Measurements from ENCODE around the gene PRRT1. TPM values are rescaled to one million over a fixed set of nuclear protein-coding genes. Genes with fewer than 3 reads are reported as not detected.
A peak's percentile ranks its signal among the peaks of the same experiment; 100 is the strongest.

PRRT1 gene
- total and polyA plus RNA-seq, 12 donors: 0.17 to 2.9 (median 0.69) TPM

- intact Hi-C loops (cut with DNase I): loop anchor here in 4 of 10 donors (10.0 kb wide), 2 partner anchors 45 to 1035 kb away; partner anchors contain the start of genes ATF6B (in 3 of the 4), HSD17B8 (in 1 of the 4), RING1 (in 1 of the 4) and RXRB (in 1 of the 4)
- no peaks in the 10 kb centered on the region for H3K27me3 ChIP-seq
- DNase-seq (no peak), ATAC-seq (no peak)
- H3K4me3 ChIP-seq: no peak overlapping the region
- TF ChIP-seq CTCF (IDR thresholded peaks at IDR 0.05): no peak
- H3K9me3 ChIP-seq: no peaks in the 10 kb centered on the region
- H3K27ac ChIP-seq: peak overlapping the region in 1 of 10 donors; percentile 31
- 91% methylated on average over 11 of the region's 11 CpGs for WGBS, 2 donors
- peaks cover 0 to 60% (median 17%) of the 10 kb centered on the region in 9 donors for H3K36me3 ChIP-seq
- peaks cover 0 to 25% (median 10%) of the 10 kb centered on the region in 9 donors for H3K4me1 ChIP-seq
Measured at GRCh38 chr6:32170294-32170693, 18.6 kb upstream of the PRRT1 start.

GRCh38 chr6:32168807-32169591 lies 17.3 kb upstream of the PRRT1 start:
- peaks cover 0 to 68% (median 17%) of the 10 kb centered on the region in 9 donors for H3K36me3 ChIP-seq
- WGBS, 2 donors: 74 to 75% methylated on average over 11 of the region's 11 CpGs
- intact Hi-C loops (cut with DNase I): no loop called here

GRCh38 chr6:32168350-32168749 lies 16.6 kb upstream of the PRRT1 start:
- 74 to 75% methylated on average over 2 of the region's 2 CpGs for WGBS, 2 donors
- intact Hi-C loops (cut with DNase I): no loop called here

More at GRCh38 chr6:32168807-32169591, 17.3 kb upstream of the PRRT1 start:
- Histone ChIP-seq H3K27ac (peak overlapping the region in 3 of 10 donors; percentile 19 to 64 (median 40)), H3K4me3 (no peak overlapping the region), H3K9me3 (no peaks in the 10 kb centered on the region), H3K4me1 (peaks cover 0 to 12% (median 0%) of the 10 kb centered on the region in 9 donors), H3K27me3 (no peaks in the 10 kb centered on the region)
- DNase-seq: no peak
- peak in 2 of 8 donors; percentile 8 to 15 for ATAC-seq
- TF ChIP-seq CTCF (IDR thresholded peaks at IDR 0.05): no peak

More at GRCh38 chr6:32168350-32168749, 16.6 kb upstream of the PRRT1 start:
- Histone ChIP-seq H3K4me1 (peaks cover 0 to 7% (median 0%) of the 10 kb centered on the region in 9 donors), H3K27ac (peak overlapping the region in 5 of 10 donors; percentile 13 to 64 (median 23)), H3K36me3 (peaks cover 0 to 75% (median 17%) of the 10 kb centered on the region in 9 donors), H3K27me3 (no peaks in the 10 kb centered on the region), H3K4me3 (no peak overlapping the region), H3K9me3 (no peaks in the 10 kb centered on the region)
- ATAC-seq (no peak), DNase-seq (no peak)
- TF ChIP-seq CTCF (IDR thresholded peaks at IDR 0.05): no peak
